CD4-positive, alpha-beta memory T cell (primary cell): Measurements from ENCODE around the gene ADM2. TPM values are rescaled to one million over a fixed set of nuclear protein-coding genes. Genes with fewer than 3 reads are reported as not detected.

Experiments
- CTCF ChIA-PET: fragments of 350-600 bp; sonication (Branson Sonifier 250); formaldehyde crosslinking; loops from one replicate; lab custom pipeline; 2021; ENCODE audit warnings: inconsistent platforms; ENCODE audit not compliant: partially characterized antibody; lab: Charles Lee
- POLR2A ChIA-PET: fragments of 350-600 bp; sonication (Branson Sonifier 250); formaldehyde crosslinking; loops from one replicate; lab custom pipeline; 2021; ENCODE audit not compliant: partially characterized antibody; lab: Charles Lee
- DNase-seq, 5 donors: peaks; one replicate each; pipeline versions ENCODE4 v3.0.0 to v3.0.0-alpha.2; 2020 to 2022; ENCODE audit warnings: mixed read lengths in 1 of 5
- H3K27ac ChIP-seq: one replicate; pipeline ENCODE4 v1.7.0; 2013; ENCODE audit warnings: low read depth, low read length
- H3K27me3 ChIP-seq: 2 replicates; pipeline ENCODE4 v1.7.0; 2013; ENCODE audit warnings: mild to moderate bottlenecking, low read length, moderate library complexity; ENCODE audit not compliant: insufficient read depth
- H3K36me3 ChIP-seq: 2 replicates; pipeline ENCODE4 v1.7.0; 2013; ENCODE audit warnings: mild to moderate bottlenecking, low read length, moderate library complexity; ENCODE audit not compliant: insufficient read depth
- H3K4me1 ChIP-seq: 2 replicates; pipeline ENCODE4 v1.7.0; 2013; ENCODE audit warnings: mild to moderate bottlenecking, low read length, moderate library complexity; ENCODE audit not compliant: insufficient read depth
- H3K4me3 ChIP-seq, 2 donors: one replicate each; pipeline ENCODE4 v1.7.0; 2013; ENCODE audit warnings: low read length in 2 of 2, mild to moderate bottlenecking in 1 of 2
- H3K9me3 ChIP-seq, 2 donors: one replicate each; pipeline ENCODE4 v1.7.0; 2013; ENCODE audit warnings: low read length in 2 of 2, control low read depth in 1 of 2; ENCODE audit not compliant: control insufficient read depth in 1 of 2
- H3K27ac Mint-ChIP-seq, 7 donors: one replicate each; pipeline ENCODE4 v1.8.0; 2020 to 2021; ENCODE audit warnings: mixed read lengths in 7 of 7, mild to moderate bottlenecking in 6 of 7, inconsistent platforms in 3 of 7, moderate library complexity in 3 of 7
- H3K27me3 Mint-ChIP-seq, 2 donors: one replicate each; pipeline ENCODE4 v1.8.0; 2020 to 2021; ENCODE audit warnings: mixed read lengths in 2 of 2
- H3K36me3 Mint-ChIP-seq, 2 donors: one replicate each; pipeline ENCODE4 v1.8.0; 2020 to 2021; ENCODE audit warnings: mixed read lengths in 2 of 2, inconsistent platforms in 1 of 2, mild to moderate bottlenecking in 1 of 2
- H3K4me1 Mint-ChIP-seq, 4 donors: one replicate each; pipeline ENCODE4 v1.8.0; 2020 to 2021; ENCODE audit warnings: mixed read lengths in 4 of 4, mild to moderate bottlenecking in 1 of 4
- H3K4me3 Mint-ChIP-seq, 8 donors: one replicate each; pipeline ENCODE4 v1.8.0; 2020 to 2021; ENCODE audit warnings: mixed read lengths in 8 of 8, mild to moderate bottlenecking in 7 of 8, moderate library complexity in 6 of 8, inconsistent platforms in 3 of 8
- H3K9me3 Mint-ChIP-seq, 8 donors: one replicate each; pipeline ENCODE4 v1.8.0; 2020 to 2021; ENCODE audit warnings: mixed read lengths in 8 of 8, mild to moderate bottlenecking in 5 of 8, inconsistent platforms in 3 of 8, moderate library complexity in 1 of 8
- intact Hi-C: fragments of 100-400 bp; cut with micrococcal nuclease; formaldehyde crosslinking; loops from one replicate; pipeline ENCODE4 v1.15.1; 2023
- polyA plus RNA-seq, 2 donors: library from polyadenylated mRNA; unstranded; fragments of 300-500 nt; fragmentation: Illumina TruSeq; gene quantifications; one replicate each; pipeline ENCODE4 v1.2.3, GENCODE V29; 2021
- total RNA-seq, 2 experiments: library from RNA; stranded (reverse); gene quantifications; one replicate each; pipeline ENCODE4 v1.2.3, GENCODE V29; 2021

The ADM2 gene
- total and polyA plus RNA-seq, 4 experiments from 2014 or later, result 0.07 to 4.5 (median 2.4) TPM

GRCh38 chr22:50471197-50471847 is 10.0 kb upstream of the ADM2 start:
- peak overlapping the region; percentile 89 to 98 (median 96) for H3K27ac Mint-ChIP-seq
- H3K4me1 Mint-ChIP-seq, result peaks cover 35 to 73% (median 54%) of the 10 kb centered on the region in 4 donors
- no peaks in the 10 kb centered on the region for H3K27me3 ChIP-seq
- no peaks in the 10 kb centered on the region for H3K9me3 ChIP-seq
- H3K4me3 ChIP-seq, result peak overlapping the region; percentile 40 to 43
- peak overlapping the region; percentile 52 to 86 (median 82) for H3K4me3 Mint-ChIP-seq
- H3K36me3 ChIP-seq, result peaks cover 15% of the 10 kb centered on the region
- CTCF ChIA-PET, result interaction anchor here (1.2 to 3.8 kb wide), 9 partner anchors 8 to 149 kb away, joined by 3 to 29 read pairs (median 4); partner anchors contain the start of gene SCO2
- POLR2A ChIA-PET, result interaction anchor here (1.3 to 8.1 kb wide), 11 partner anchors 8 to 227 kb away, joined by 5 to 71 read pairs (median 21); partner anchors contain the start of genes ADM2, LMF2, NCAPH2 and SCO2
- peaks cover 64% of the 10 kb centered on the region for H3K4me1 ChIP-seq
- H3K36me3 Mint-ChIP-seq, result peaks cover 11 to 29% of the 10 kb centered on the region in 2 donors
- H3K9me3 Mint-ChIP-seq, result no peaks in the 10 kb centered on the region
- peak in 1 of 5 donors; percentile 35 for DNase-seq
- no peaks in the 10 kb centered on the region for H3K27me3 Mint-ChIP-seq
- intact Hi-C loops, result loop anchor here (5.0 to 10.0 kb wide), 2 partner anchors 111 to 217 kb away; partner anchors contain the start of genes CHKB and HDAC10
- peak overlapping the region; percentile 75 for H3K27ac ChIP-seq

- Histone ChIP-seq H3K27me3 (no peaks in the 10 kb centered on the region), H3K4me3 (peak overlapping the region in 1 of 2 donors; percentile 1), H3K36me3 (peaks cover 8% of the 10 kb centered on the region), H3K27ac (peak overlapping the region; percentile 75), H3K9me3 (no peaks in the 10 kb centered on the region), H3K4me1 (peaks cover 64% of the 10 kb centered on the region)
- H3K27ac Mint-ChIP-seq, result peak overlapping the region; percentile 65 to 98 (median 89)
- DNase-seq, result no peak
- CTCF ChIA-PET, result interaction anchor here (0.9 to 2.7 kb wide), 4 partner anchors 21 to 103 kb away, joined by 4 to 13 read pairs (median 5); partner anchors contain the start of gene SCO2
- no peaks in the 10 kb centered on the region for H3K27me3 Mint-ChIP-seq
- intact Hi-C loops, result loop anchor here (5.0 to 10.0 kb wide), 2 partner anchors 110 to 217 kb away; partner anchors contain the start of genes CHKB and HDAC10
- H3K9me3 Mint-ChIP-seq, result no peaks in the 10 kb centered on the region
- H3K36me3 Mint-ChIP-seq, result peaks cover 6 to 24% of the 10 kb centered on the region in 2 donors
- POLR2A ChIA-PET, result interaction anchor here (0.9 to 8.1 kb wide), 10 partner anchors 11 to 228 kb away, joined by 3 to 71 read pairs (median 19); partner anchors contain the start of genes ADM2, HDAC10, LMF2 and NCAPH2
- peak overlapping the region; percentile 59 to 97 (median 72) for H3K4me3 Mint-ChIP-seq
- peaks cover 32 to 73% (median 53%) of the 10 kb centered on the region in 4 donors for H3K4me1 Mint-ChIP-seq
These were observed 9.4 kb upstream of the ADM2 start for GRCh38 chr22:50471962-50472361.

- intact Hi-C loops, result loop anchor here (5.0 to 10.0 kb wide), 2 partner anchors 109 to 218 kb away; partner anchors contain the start of genes CHKB and HDAC10
- peaks cover 4% of the 10 kb centered on the region for H3K36me3 ChIP-seq
- peak overlapping the region; percentile 75 for H3K27ac ChIP-seq
- peaks cover 31 to 73% (median 53%) of the 10 kb centered on the region in 4 donors for H3K4me1 Mint-ChIP-seq
- no peaks in the 10 kb centered on the region for H3K27me3 ChIP-seq
- DNase-seq, result peak; percentile 40 to 67 (median 51)
- H3K9me3 Mint-ChIP-seq, result no peaks in the 10 kb centered on the region
- ChIA-PET POLR2A (interaction anchor here (0.6 to 8.1 kb wide), 13 partner anchors 21 to 229 kb away, joined by 3 to 71 read pairs (median 5); partner anchors contain the start of genes HDAC10, LMF2, NCAPH2 and SCO2), CTCF (interaction anchor here (0.6 to 2.7 kb wide), 8 partner anchors 15 to 148 kb away, joined by 3 to 13 read pairs (median 5); partner anchors contain the start of gene SCO2)
- H3K4me3 Mint-ChIP-seq, result peak overlapping the region; percentile 88 to 99 (median 95)
- H3K27ac Mint-ChIP-seq, result peak overlapping the region; percentile 89 to 98 (median 94)
- peaks cover 62% of the 10 kb centered on the region for H3K4me1 ChIP-seq
- H3K4me3 ChIP-seq, result peak overlapping the region; percentile 64 to 79
- H3K36me3 Mint-ChIP-seq, result peaks cover 6 to 22% of the 10 kb centered on the region in 2 donors
- H3K27me3 Mint-ChIP-seq, result no peaks in the 10 kb centered on the region
- no peaks in the 10 kb centered on the region for H3K9me3 ChIP-seq
These were observed 8.3 kb upstream of the ADM2 start for GRCh38 chr22:50473088-50473487.

- Histone ChIP-seq H3K27me3 (no peaks in the 10 kb centered on the region), H3K27ac (peak overlapping the region; percentile 75), H3K4me3 (peak overlapping the region; percentile 64 to 79), H3K9me3 (no peaks in the 10 kb centered on the region), H3K36me3 (peaks cover 4% of the 10 kb centered on the region), H3K4me1 (peaks cover 52% of the 10 kb centered on the region)
- ChIA-PET POLR2A (interaction anchor here (0.6 to 8.1 kb wide), 13 partner anchors 22 to 222 kb away, joined by 3 to 71 read pairs (median 5); partner anchors contain the start of genes LMF2, NCAPH2 and SCO2), CTCF (interaction anchor here (0.9 to 2.7 kb wide), 5 partner anchors 16 to 147 kb away, joined by 3 to 13 read pairs (median 5); partner anchors contain the start of gene SCO2)
- peak in 2 of 5 donors; percentile 16 to 29 for DNase-seq
- intact Hi-C loops, result loop anchor here (2.0 to 10.0 kb wide), 3 partner anchors 51 to 219 kb away; partner anchors contain the start of genes CHKB, HDAC10 and SCO2
- Mint-ChIP-seq H3K36me3 (peaks cover 6 to 19% of the 10 kb centered on the region in 2 donors), H3K4me3 (peak overlapping the region; percentile 88 to 99 (median 95)), H3K9me3 (no peaks in the 10 kb centered on the region), H3K27me3 (no peaks in the 10 kb centered on the region), H3K27ac (peak overlapping the region; percentile 89 to 98 (median 94)), H3K4me1 (peaks cover 26 to 67% (median 45%) of the 10 kb centered on the region in 4 donors)
These were observed 7.3 kb upstream of the ADM2 start for GRCh38 chr22:50473855-50474671.

- intact Hi-C loops, result loop anchor here (1.0 to 10.0 kb wide), 4 partner anchors 32 to 220 kb away; partner anchors contain the start of genes CHKB, HDAC10, LMF2 and SCO2
- CTCF ChIA-PET, result no interaction called here
- peaks cover 4% of the 10 kb centered on the region for H3K36me3 ChIP-seq
- H3K27me3 ChIP-seq, result no peaks in the 10 kb centered on the region
- POLR2A ChIA-PET, result interaction anchor here (0.9 to 8.1 kb wide), 6 partner anchors 24 to 146 kb away, joined by 3 to 71 read pairs (median 12); partner anchors contain the start of genes LMF2, NCAPH2 and SCO2
- Mint-ChIP-seq H3K27me3 (no peaks in the 10 kb centered on the region), H3K4me1 (peaks cover 28 to 62% (median 40%) of the 10 kb centered on the region in 4 donors), H3K4me3 (peak within 1 kb of the TSS; percentile 88 to 99 (median 95)), H3K9me3 (no peaks in the 10 kb centered on the region), H3K27ac (peak within 1 kb of the TSS; percentile 89 to 98 (median 94)), H3K36me3 (peaks cover 6 to 13% of the 10 kb centered on the region in 2 donors)
- H3K4me1 ChIP-seq, result peaks cover 46% of the 10 kb centered on the region
- H3K27ac ChIP-seq, result peak within 1 kb of the TSS; percentile 75
- no peaks in the 10 kb centered on the region for H3K9me3 ChIP-seq
- H3K4me3 ChIP-seq, result peak within 1 kb of the TSS; percentile 73 to 79
- peak; percentile 83 to 88 (median 84) for DNase-seq
These were observed 6.4 kb upstream of the ADM2 start, which contains the start of gene SBF1 for GRCh38 chr22:50474710-50475651. TSS of gene SBF1 (minus strand) at chr22:50475035. CDS start at chr22:50474840, 195 bp downstream.
